K562 (cell line): ENCODE measurements around the gene HLA-E. TPM values are rescaled to one million over a fixed set of nuclear protein-coding genes. Genes with fewer than 3 reads are reported as not detected.
"Not testable (repeated sequence)": the region's sequence is repeated elsewhere in the genome, so short reads cannot be mapped to it uniquely, and the experiment has no call there.

Experiments used
- BCOR ChIP-seq: fragments of 450-650 bp; IDR thresholded peaks from 2 replicates; pipeline ENCODE4 v1.6.1; 2016
- DPF2 ChIP-seq: fragments of 450-650 bp; IDR thresholded peaks from 2 replicates; pipeline ENCODE4 v1.6.1; 2016
- KDM1A ChIP-seq, 2 experiments: fragments of 450-650 bp; IDR thresholded peaks; 2 replicates each; pipeline ENCODE4 v1.6.1; 2016; ENCODE audit warnings: mild to moderate bottlenecking in 2 of 2
- RBM25 ChIP-seq: fragments of 200-400 bp; formaldehyde crosslinking; IDR thresholded peaks from 2 replicates; pipeline ENCODE4 v1.6.1; 2018; ENCODE audit warnings: low read length, low read depth, moderate library complexity; ENCODE audit not compliant: severe bottlenecking
- SNIP1 ChIP-seq: fragments of 450-650 bp; IDR thresholded peaks from 2 replicates; pipeline ENCODE4 v1.7.1; 2017; ENCODE audit warnings: low read depth, mild to moderate bottlenecking
- TAF7 ChIP-seq: fragments of 450-650 bp; IDR thresholded peaks from 2 replicates; pipeline ENCODE4 v1.6.1; 2016; ENCODE audit warnings: missing genetic modification characterization, missing compliant biosample characterization
- ZNF316 ChIP-seq: fragments of 450-650 bp; IDR thresholded peaks from 2 replicates; pipeline ENCODE4 v1.6.1; 2016
- polyA plus RNA-seq, 8 experiments: library from polyadenylated mRNA; depleted of rRNA in 4 of 8; stranded (reverse) in 5 of 8; unstranded in 3 of 8; fragments of >200 nt; fragmentation: Nextera tagmentation in 2 of 8; fragmentation: Illumina TruSeq in 1 of 8; extraction: Ambion mirVana in 2 of 8; extraction: Trizol in 1 of 8; gene quantifications; 2 replicates each; pipeline versions ENCODE4 v1.2.1 to v1.2.3, GENCODE V29; 2011 to 2014; ENCODE audit warnings: inconsistent platforms in 1 of 8, missing spikeins in 1 of 8
- total RNA-seq, 7 experiments: library from RNA; depleted of rRNA in 6 of 7; stranded (reverse); fragments of >200 nt in 6 of 7; fragmentation: Illumina TruSeq in 2 of 7; extraction: Trizol in 2 of 7; gene quantifications; 2 replicates each; pipeline versions ENCODE4 v1.2.1 to v1.2.3, GENCODE V29; 2011 to 2021; ENCODE audit warnings: low replicate concordance in 1 of 7
- TF ChIP-seq, protein P1 (sequence below), 2 experiments: fragments of 250-450 bp in 1 of 2; fragments of 450-650 bp in 1 of 2; sonication (Bioruptor Pico) in 1 of 2; IDR thresholded peaks; 2 replicates each; pipeline versions ENCODE4 v1.6.1 to v1.8.0; 2016 to 2021; ENCODE audit warnings: mild to moderate bottlenecking in 2 of 2, moderate library complexity in 2 of 2, missing compliant biosample characterization in 1 of 2, missing genetic modification characterization in 1 of 2
- TF ChIP-seq, protein P2 (sequence below), 2 experiments: fragments of 200-800 bp in 1 of 2; sonication (Bioruptor generic) in 1 of 2; sonication (generic) in 1 of 2; formaldehyde crosslinking in 1 of 2; IDR thresholded peaks in 1 of 2; conservative IDR thresholded peaks in 1 of 2; 2 replicates each; pipeline versions ENCODE4 v1.5.0 to v1.6.1; 2016 to 2020; ENCODE audit warnings: missing compliant biosample characterization in 1 of 2, missing genetic modification characterization in 1 of 2, missing genetic modification reagents in 1 of 2
- TF ChIP-seq, protein P3 (sequence below): fragments of 450-650 bp; IDR thresholded peaks from 2 replicates; pipeline ENCODE4 v1.6.1; 2016; ENCODE audit warnings: missing biosample characterization, missing genetic modification characterization

The HLA-E gene
- total and polyA plus RNA-seq, 9 of the 15 experiments (the other 6 are each of a cell fraction or from before 2014, with no cell fraction given), result 3.2 to 39.9 (median 26.8) TPM

DNA sequence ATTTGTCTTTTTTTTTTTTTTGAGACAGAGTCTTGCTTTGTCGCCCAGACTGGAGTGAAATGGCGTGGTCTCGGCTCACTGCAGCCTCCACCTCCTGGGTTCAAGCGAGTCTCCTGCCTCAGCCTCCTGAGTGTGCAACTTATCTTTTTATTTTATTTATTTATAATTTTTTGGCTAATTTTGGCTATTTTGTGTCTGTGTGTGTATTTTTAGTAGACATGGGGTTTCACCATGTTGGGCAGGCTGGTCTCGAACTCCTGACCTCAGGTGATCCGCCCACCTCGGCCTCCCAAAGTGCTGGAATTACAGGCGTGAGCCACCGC is 27.4 kb downstream of the HLA-E start (continued):
- TF ChIP-seq, protein P1, sequence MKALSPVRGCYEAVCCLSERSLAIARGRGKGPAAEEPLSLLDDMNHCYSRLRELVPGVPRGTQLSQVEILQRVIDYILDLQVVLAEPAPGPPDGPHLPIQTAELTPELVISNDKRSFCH (CRISPR knock-in tag; IDR thresholded peaks at IDR 0.05), result not testable (repeated sequence)
- TF ChIP-seq, protein P1 (tag; IDR thresholded peaks at IDR 0.05), result 0 out of 2 replicates have a peak, but pooled peaks have one; percentile 5
- TF ChIP-seq KDM1A (IDR thresholded peaks at IDR 0.05) (peak in 1 of 2 experiments; percentile 77; a peak in 2 of 4 replicates), RBM25 (peak; percentile 37), TAF7 (0 out of 2 replicates have a peak, but pooled peaks have one; percentile 41), SNIP1 (0 out of 2 replicates have a peak, but pooled peaks have one; percentile 18), ZNF316 (peak; percentile 56), BCOR (peak; percentile 96), DPF2 (peak; percentile 48)
- TF ChIP-seq, protein P2, sequence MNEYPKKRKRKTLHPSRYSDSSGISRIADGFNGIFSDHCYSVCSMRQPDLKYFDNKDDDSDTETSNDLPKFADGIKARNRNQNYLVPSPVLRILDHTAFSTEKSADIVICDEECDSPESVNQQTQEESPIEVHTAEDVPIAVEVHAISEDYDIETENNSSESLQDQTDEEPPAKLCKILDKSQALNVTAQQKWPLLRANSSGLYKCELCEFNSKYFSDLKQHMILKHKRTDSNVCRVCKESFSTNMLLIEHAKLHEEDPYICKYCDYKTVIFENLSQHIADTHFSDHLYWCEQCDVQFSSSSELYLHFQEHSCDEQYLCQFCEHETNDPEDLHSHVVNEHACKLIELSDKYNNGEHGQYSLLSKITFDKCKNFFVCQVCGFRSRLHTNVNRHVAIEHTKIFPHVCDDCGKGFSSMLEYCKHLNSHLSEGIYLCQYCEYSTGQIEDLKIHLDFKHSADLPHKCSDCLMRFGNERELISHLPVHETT (CRISPR knock-in tag; conservative IDR thresholded peaks at IDR 0.05 in 1 of 2, IDR thresholded peaks at IDR 0.05 in 1 of 2), result 0 out of 4 replicates have a peak, but pooled peaks of 1 of the 2 experiments have one; percentile 24
- TF ChIP-seq, protein P3, sequence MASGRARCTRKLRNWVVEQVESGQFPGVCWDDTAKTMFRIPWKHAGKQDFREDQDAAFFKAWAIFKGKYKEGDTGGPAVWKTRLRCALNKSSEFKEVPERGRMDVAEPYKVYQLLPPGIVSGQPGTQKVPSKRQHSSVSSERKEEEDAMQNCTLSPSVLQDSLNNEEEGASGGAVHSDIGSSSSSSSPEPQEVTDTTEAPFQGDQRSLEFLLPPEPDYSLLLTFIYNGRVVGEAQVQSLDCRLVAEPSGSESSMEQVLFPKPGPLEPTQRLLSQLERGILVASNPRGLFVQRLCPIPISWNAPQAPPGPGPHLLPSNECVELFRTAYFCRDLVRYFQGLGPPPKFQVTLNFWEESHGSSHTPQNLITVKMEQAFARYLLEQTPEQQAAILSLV (tag), result 0 out of 2 replicates have a peak, but pooled peaks have one; percentile 47
